Type B pancreatic cell (in vitro differentiated cells): Measurements from ENCODE around the gene PARL. TPM values are rescaled to one million over a fixed set of nuclear protein-coding genes. Genes with fewer than 3 reads are reported as not detected.

Experiments used
- DNase-seq: peaks from one replicate; pipeline ENCODE4 v3.0.0; 2021; ENCODE audit warnings: mixed read lengths; ENCODE audit not compliant: unreplicated experiment; ENCODE audit errors: extremely low spot score
- H3K27ac Mint-ChIP-seq: 2 replicates; pipeline ENCODE4 v1.8.0; 2021; ENCODE audit warnings: mild to moderate bottlenecking, mixed read lengths
- H3K27me3 Mint-ChIP-seq: 2 replicates; pipeline ENCODE4 v1.8.0; 2021; ENCODE audit warnings: mixed read lengths
- H3K36me3 Mint-ChIP-seq: 2 replicates; pipeline ENCODE4 v1.8.0; 2021; ENCODE audit warnings: mixed read lengths
- H3K4me1 Mint-ChIP-seq: one replicate; pipeline ENCODE4 v1.8.0; 2021; ENCODE audit warnings: mixed read lengths; ENCODE audit not compliant: unreplicated experiment
- H3K4me3 Mint-ChIP-seq: 2 replicates; pipeline ENCODE4 v1.8.0; 2021; ENCODE audit warnings: mild to moderate bottlenecking, mixed read lengths
- H3K9me3 Mint-ChIP-seq: 2 replicates; pipeline ENCODE4 v1.8.0; 2021; ENCODE audit warnings: mixed read lengths
- CTCF ChIP-seq: fragments of 200-600 bp; sonication (generic); conservative IDR thresholded peaks from 2 replicates; pipeline ENCODE4 v1.5.0; 2021; ENCODE audit warnings: antibody characterized with exemption, mild to moderate bottlenecking
- total RNA-seq: library from RNA; stranded (reverse); gene quantifications from 2 replicates; pipeline ENCODE4 v1.2.1, GENCODE V29; 2021; ENCODE audit warnings: low replicate concordance

The PARL gene
- total RNA-seq, 1 donor from 2014 or later: 53.1 TPM

- no peak overlapping the region for H3K4me3 Mint-ChIP-seq
- H3K27ac Mint-ChIP-seq: no peak overlapping the region
- peaks cover 7% of the 10 kb centered on the region for H3K4me1 Mint-ChIP-seq
- TF ChIP-seq CTCF: no peak
- H3K36me3 Mint-ChIP-seq: peaks cover 40% of the 10 kb centered on the region
- no peaks in the 10 kb centered on the region for H3K27me3 Mint-ChIP-seq
- H3K9me3 Mint-ChIP-seq: no peaks in the 10 kb centered on the region
- no peak for DNase-seq
These were observed 73.0 kb downstream of the PARL start for GRCh38 chr3:183811638-183812037.

- DNase-seq: no peak
- peaks cover 7% of the 10 kb centered on the region for H3K4me1 Mint-ChIP-seq
- H3K4me3 Mint-ChIP-seq: no peak overlapping the region
- TF ChIP-seq CTCF: no peak
- no peaks in the 10 kb centered on the region for H3K9me3 Mint-ChIP-seq
- H3K27me3 Mint-ChIP-seq: no peaks in the 10 kb centered on the region
- peaks cover 38% of the 10 kb centered on the region for H3K36me3 Mint-ChIP-seq
- peak overlapping the region; percentile 21 for H3K27ac Mint-ChIP-seq
These were observed 73.8 kb downstream of the PARL start for GRCh38 chr3:183810643-183811594.

- TF ChIP-seq CTCF: no peak
- Mint-ChIP-seq H3K27ac (no peak overlapping the region), H3K36me3 (peaks cover 40% of the 10 kb centered on the region), H3K4me1 (peaks cover 7% of the 10 kb centered on the region), H3K27me3 (no peaks in the 10 kb centered on the region), H3K4me3 (no peak overlapping the region), H3K9me3 (no peaks in the 10 kb centered on the region)
- DNase-seq: no peak
These were observed 75.4 kb downstream of the PARL start for GRCh38 chr3:183809270-183809669.

- Mint-ChIP-seq H3K27me3 (no peaks in the 10 kb centered on the region), H3K36me3 (peaks cover 45% of the 10 kb centered on the region), H3K9me3 (no peaks in the 10 kb centered on the region), H3K27ac (no peak overlapping the region), H3K4me3 (no peak overlapping the region), H3K4me1 (peaks cover 6% of the 10 kb centered on the region)
- no peak for TF ChIP-seq CTCF
- no peak for DNase-seq
These were observed 76.3 kb downstream of the PARL start for GRCh38 chr3:183808355-183808754.

- no peak for TF ChIP-seq CTCF
- Mint-ChIP-seq H3K27ac (no peak overlapping the region), H3K36me3 (peaks cover 40% of the 10 kb centered on the region), H3K27me3 (no peaks in the 10 kb centered on the region), H3K4me1 (peaks cover 2% of the 10 kb centered on the region), H3K9me3 (no peaks in the 10 kb centered on the region), H3K4me3 (no peak overlapping the region)
- DNase-seq: no peak
These were observed 76.8 kb downstream of the PARL start for GRCh38 chr3:183807881-183808280.
